ENCODE results near the gene GALNT9. TPM values are rescaled to one million over a fixed set of nuclear protein-coding genes. Genes with fewer than 3 reads are reported as not detected.

The GALNT9 gene
- total RNA-seq, 6 donors from 2014 or later: 0.26 TPM; not detected in 5

DNA sequence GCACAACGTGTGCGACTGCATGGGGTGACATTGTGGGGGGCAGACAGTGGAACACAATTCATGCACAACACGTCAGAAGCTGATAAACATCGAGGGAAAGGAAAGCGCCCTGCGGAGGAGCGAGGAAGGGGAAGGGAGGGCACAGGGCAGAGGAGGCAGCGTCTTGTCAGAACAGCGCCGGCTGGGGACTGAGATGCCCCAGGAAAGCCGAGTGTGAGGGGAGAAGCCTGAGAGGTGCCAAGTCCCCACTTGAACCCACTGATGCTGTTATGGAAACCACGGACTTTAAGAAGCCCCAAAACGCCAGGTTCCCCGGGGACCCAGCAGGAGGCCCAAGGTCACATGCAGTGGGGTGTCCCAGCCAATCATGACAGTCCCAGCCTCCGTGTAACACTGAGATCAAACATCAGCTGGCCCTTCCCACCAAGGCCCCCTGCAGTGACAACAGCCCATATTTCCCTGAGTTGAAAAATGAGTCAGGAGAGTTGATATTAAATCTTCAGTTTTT lies 70.0 kb downstream of the GALNT9 start:
- no peak for TF ChIP-seq EP300 (IDR thresholded peaks at IDR 0.05)
- no peak for TF ChIP-seq POLR2AphosphoS5 (IDR thresholded peaks at IDR 0.05)
- TF ChIP-seq POLR2A (IDR thresholded peaks at IDR 0.05): no peak
- TF ChIP-seq, protein P1, sequence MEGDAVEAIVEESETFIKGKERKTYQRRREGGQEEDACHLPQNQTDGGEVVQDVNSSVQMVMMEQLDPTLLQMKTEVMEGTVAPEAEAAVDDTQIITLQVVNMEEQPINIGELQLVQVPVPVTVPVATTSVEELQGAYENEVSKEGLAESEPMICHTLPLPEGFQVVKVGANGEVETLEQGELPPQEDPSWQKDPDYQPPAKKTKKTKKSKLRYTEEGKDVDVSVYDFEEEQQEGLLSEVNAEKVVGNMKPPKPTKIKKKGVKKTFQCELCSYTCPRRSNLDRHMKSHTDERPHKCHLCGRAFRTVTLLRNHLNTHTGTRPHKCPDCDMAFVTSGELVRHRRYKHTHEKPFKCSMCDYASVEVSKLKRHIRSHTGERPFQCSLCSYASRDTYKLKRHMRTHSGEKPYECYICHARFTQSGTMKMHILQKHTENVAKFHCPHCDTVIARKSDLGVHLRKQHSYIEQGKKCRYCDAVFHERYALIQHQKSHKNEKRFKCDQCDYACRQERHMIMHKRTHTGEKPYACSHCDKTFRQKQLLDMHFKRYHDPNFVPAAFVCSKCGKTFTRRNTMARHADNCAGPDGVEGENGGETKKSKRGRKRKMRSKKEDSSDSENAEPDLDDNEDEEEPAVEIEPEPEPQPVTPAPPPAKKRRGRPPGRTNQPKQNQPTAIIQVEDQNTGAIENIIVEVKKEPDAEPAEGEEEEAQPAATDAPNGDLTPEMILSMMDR (IDR thresholded peaks at IDR 0.05): no peak
- DNase-seq (no peak), ATAC-seq (ENCODE audit: low FRiP score in 2 of 2) (no peak)
- Histone ChIP-seq H3K27me3 (no peaks in the 10 kb centered on the region), H3K27ac (no peak overlapping the region), H3K4me3 (no peak overlapping the region), H3K9me3 (no peaks in the 10 kb centered on the region), H3K36me3 (no peaks in the 10 kb centered on the region), H3K4me1 (no peaks in the 10 kb centered on the region)
- WGBS, 2 donors: 63 to 66% methylated on average over 14 to 15 of the region's 15 CpGs

- H3K4me3 ChIP-seq: no peak overlapping the region
- H3K27ac ChIP-seq: no peak overlapping the region
- WGBS, 2 donors: 86 to 92% methylated on average over 12 to 17 of the region's 17 CpGs
- DNase-seq (no peak), ATAC-seq (ENCODE audit: low FRiP score in 2 of 2) (no peak)
- H3K27me3 ChIP-seq: no peaks in the 10 kb centered on the region
- H3K4me1 ChIP-seq: no peaks in the 10 kb centered on the region
- no peaks in the 10 kb centered on the region for H3K36me3 ChIP-seq
- H3K9me3 ChIP-seq: no peaks in the 10 kb centered on the region
- TF ChIP-seq EP300 (IDR thresholded peaks at IDR 0.05) (no peak), POLR2AphosphoS5 (IDR thresholded peaks at IDR 0.05) (no peak), POLR2A (IDR thresholded peaks at IDR 0.05) (no peak)
- TF ChIP-seq, protein P1 (IDR thresholded peaks at IDR 0.05): no peak
Measured at GRCh38 chr12:132258543-132258942, 70.8 kb downstream of the GALNT9 start.

- Histone ChIP-seq H3K4me1 (no peaks in the 10 kb centered on the region), H3K27ac (no peak overlapping the region), H3K36me3 (no peaks in the 10 kb centered on the region), H3K4me3 (no peak overlapping the region), H3K27me3 (no peaks in the 10 kb centered on the region), H3K9me3 (no peaks in the 10 kb centered on the region)
- no peak for DNase-seq
- 83 to 90% methylated on average over 13 to 17 of the region's 17 CpGs for WGBS, 2 donors
- no peak for ATAC-seq (ENCODE audit: low FRiP score in 2 of 2)
- TF ChIP-seq, protein P1 (IDR thresholded peaks at IDR 0.05): no peak
- no peak for TF ChIP-seq POLR2AphosphoS5 (IDR thresholded peaks at IDR 0.05)
- no peak for TF ChIP-seq POLR2A (IDR thresholded peaks at IDR 0.05)
- TF ChIP-seq EP300 (IDR thresholded peaks at IDR 0.05): no peak
Measured at GRCh38 chr12:132257955-132258490, 71.4 kb downstream of the GALNT9 start.

DNA sequence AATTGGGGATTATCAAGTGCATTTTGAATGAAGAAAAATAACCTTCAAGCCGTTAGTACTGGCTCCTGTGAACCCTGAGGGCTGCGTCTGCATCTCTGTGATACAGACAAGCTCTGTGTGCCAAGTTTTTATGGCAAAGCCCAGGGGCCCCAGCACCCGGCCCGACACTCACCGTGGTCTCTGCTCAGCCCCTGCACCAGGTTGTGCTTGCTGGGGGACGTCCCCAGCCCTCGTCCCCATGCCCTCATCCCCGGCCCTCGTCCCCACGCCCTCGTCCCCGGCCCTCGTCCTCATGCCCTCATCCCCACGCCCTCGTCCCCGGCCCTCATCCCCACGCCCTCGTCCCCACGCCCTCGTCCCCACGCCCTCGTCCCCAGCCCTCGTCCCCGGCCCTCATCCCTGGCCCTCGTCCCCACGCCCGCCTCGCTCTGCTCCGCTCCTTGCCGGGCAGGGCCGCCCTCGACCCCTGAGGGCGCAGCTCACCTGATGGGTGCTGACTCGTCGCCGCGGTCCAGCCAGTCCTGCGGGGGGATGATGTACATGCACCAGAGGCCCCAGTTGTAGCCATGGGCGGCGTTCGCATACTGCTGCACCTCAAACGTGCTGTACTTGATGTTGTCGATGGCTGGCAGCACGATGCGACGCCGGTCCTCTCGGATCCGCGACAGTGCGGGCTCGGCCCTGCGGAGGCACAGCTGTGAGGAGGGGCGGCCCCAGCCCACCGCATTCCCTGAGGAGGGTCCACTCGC lies 72.0 kb downstream of the GALNT9 start:
- TF ChIP-seq POLR2A (IDR thresholded peaks at IDR 0.05) (no peak), EP300 (IDR thresholded peaks at IDR 0.05) (no peak), POLR2AphosphoS5 (IDR thresholded peaks at IDR 0.05) (no peak)
- TF ChIP-seq, protein P1 (IDR thresholded peaks at IDR 0.05): no peak

More for the DNA sequence above, 72.0 kb downstream of the GALNT9 start:
- 86 to 88% methylated on average over 34 to 51 of the region's 56 CpGs for WGBS, 2 donors
- no peaks in the 10 kb centered on the region for H3K4me1 ChIP-seq
- H3K4me3 ChIP-seq: no peak overlapping the region
- peak in 1 of 2 donors; percentile 77 for DNase-seq
- ATAC-seq (ENCODE audit: low FRiP score in 2 of 2): no peak
- no peaks in the 10 kb centered on the region for H3K36me3 ChIP-seq
- no peaks in the 10 kb centered on the region for H3K9me3 ChIP-seq
- no peak overlapping the region for H3K27ac ChIP-seq
- H3K27me3 ChIP-seq: no peaks in the 10 kb centered on the region
